Stimulated activated CD4-positive, alpha-beta T cell treated with anti-CD3 and anti-CD28 coated beads, Interleukin-2, amount 100 ng/mL, for 24 hours (primary cell): Measurements from ENCODE around the gene PHAF1.
A peak's percentile ranks its signal among the peaks of the same experiment; 100 is the strongest.
"Not testable (repeated sequence)": the region's sequence is repeated elsewhere in the genome, so short reads cannot be mapped to it uniquely, and the experiment has no call there.

Experiments used
- DNase-seq, 2 donors: peaks; one replicate each; pipeline ENCODE4 v3.0.0-alpha.2; 2020

PHAF1 gene

GRCh38 chr16:67105881-67106280 lies 3.9 kb upstream of the PHAF1 start:
- no peak for DNase-seq

- no peak for DNase-seq
Observed at GRCh38 chr16:67108489-67108888, 1.3 kb upstream of the PHAF1 start.

- DNase-seq: peak in 1 of 2 donors; percentile 18
Observed at GRCh38 chr16:67108931-67109406, 772 bp upstream of the PHAF1 start.

- DNase-seq: no peak
Observed at GRCh38 chr16:67111951-67112444, 2.3 kb downstream of the PHAF1 start.

GRCh38 chr16:67112591-67113399 lies 3.1 kb downstream of the PHAF1 start:
- DNase-seq: no peak

- DNase-seq: no peak
Observed at GRCh38 chr16:67114793-67115192, 5.1 kb downstream of the PHAF1 start.

GRCh38 chr16:67115639-67116038 lies 5.9 kb downstream of the PHAF1 start:
- no peak for DNase-seq

GRCh38 chr16:67116388-67117311 lies 6.9 kb downstream of the PHAF1 start:
- DNase-seq: no peak

- DNase-seq: no peak
Observed at GRCh38 chr16:67117716-67118115, 8.0 kb downstream of the PHAF1 start.

GRCh38 chr16:67120025-67120424 lies 10.3 kb downstream of the PHAF1 start:
- DNase-seq: no peak

- DNase-seq: not testable (repeated sequence)
Observed at GRCh38 chr16:67122799-67123198, 13.1 kb downstream of the PHAF1 start.

GRCh38 chr16:67128417-67128816 lies 18.7 kb downstream of the PHAF1 start:
- DNase-seq: no peak

GRCh38 chr16:67128887-67129286 lies 19.1 kb downstream of the PHAF1 start:
- DNase-seq: no peak

- no peak for DNase-seq
Observed at GRCh38 chr16:67129422-67129821, 19.7 kb downstream of the PHAF1 start.

GRCh38 chr16:67137605-67138004 lies 27.9 kb downstream of the PHAF1 start:
- DNase-seq: no peak

GRCh38 chr16:67141391-67141790 lies 31.6 kb downstream of the PHAF1 start:
- DNase-seq: no peak

GRCh38 chr16:67142342-67142741 lies 32.6 kb downstream of the PHAF1 start:
- no peak for DNase-seq

- DNase-seq: no peak
Observed at GRCh38 chr16:67144943-67145342, 35.2 kb downstream of the PHAF1 start.

- no peak for DNase-seq
Observed at GRCh38 chr16:67145746-67146145, 36.0 kb downstream of the PHAF1 start.

GRCh38 chr16:67146523-67147357 lies 37.0 kb downstream of the PHAF1 start:
- no peak for DNase-seq

GRCh38 chr16:67147437-67148140 lies 37.8 kb downstream of the PHAF1 start:
- DNase-seq: no peak

GRCh38 chr16:67148221-67148620 lies 38.5 kb downstream of the PHAF1 start:
- no peak for DNase-seq
